ENCODE measurements around the gene PODNL1.

DNA sequence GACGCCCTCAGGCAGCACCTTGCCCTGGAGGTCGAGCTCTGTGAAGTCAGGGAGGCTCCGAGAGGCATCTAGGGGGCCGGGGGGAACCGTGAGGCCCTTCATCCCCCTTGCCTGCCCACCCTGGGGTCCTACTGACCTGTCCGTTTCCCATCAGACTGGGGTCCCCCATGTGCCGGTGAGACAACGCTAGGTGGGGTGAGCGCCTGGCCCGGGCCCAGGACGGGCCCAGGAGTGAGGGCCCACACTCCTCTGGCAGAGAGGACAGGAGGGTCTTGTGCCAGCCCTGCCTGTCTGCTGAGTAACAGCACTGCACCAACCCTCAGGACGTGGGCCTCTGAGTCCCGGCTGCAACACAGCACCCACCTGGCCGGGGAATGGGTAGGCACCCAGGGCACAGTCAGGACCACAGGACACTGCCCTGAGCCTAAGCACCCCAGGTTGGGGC, 28.5 kb upstream of the PODNL1 start:
- TF ChIP-seq, protein P1, sequence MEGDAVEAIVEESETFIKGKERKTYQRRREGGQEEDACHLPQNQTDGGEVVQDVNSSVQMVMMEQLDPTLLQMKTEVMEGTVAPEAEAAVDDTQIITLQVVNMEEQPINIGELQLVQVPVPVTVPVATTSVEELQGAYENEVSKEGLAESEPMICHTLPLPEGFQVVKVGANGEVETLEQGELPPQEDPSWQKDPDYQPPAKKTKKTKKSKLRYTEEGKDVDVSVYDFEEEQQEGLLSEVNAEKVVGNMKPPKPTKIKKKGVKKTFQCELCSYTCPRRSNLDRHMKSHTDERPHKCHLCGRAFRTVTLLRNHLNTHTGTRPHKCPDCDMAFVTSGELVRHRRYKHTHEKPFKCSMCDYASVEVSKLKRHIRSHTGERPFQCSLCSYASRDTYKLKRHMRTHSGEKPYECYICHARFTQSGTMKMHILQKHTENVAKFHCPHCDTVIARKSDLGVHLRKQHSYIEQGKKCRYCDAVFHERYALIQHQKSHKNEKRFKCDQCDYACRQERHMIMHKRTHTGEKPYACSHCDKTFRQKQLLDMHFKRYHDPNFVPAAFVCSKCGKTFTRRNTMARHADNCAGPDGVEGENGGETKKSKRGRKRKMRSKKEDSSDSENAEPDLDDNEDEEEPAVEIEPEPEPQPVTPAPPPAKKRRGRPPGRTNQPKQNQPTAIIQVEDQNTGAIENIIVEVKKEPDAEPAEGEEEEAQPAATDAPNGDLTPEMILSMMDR (IDR thresholded peaks at IDR 0.05; ENCODE audit: borderline replicate concordance, extremely low read depth, low read length, poor library complexity, severe bottlenecking) = no peak
- no peak for TF ChIP-seq EZH2 (IDR thresholded peaks at IDR 0.05; ENCODE audit: borderline replicate concordance, low read depth, low read length, severe bottlenecking)

Data from DND-41 (cell line).